Suprapubic skin (tissue), 4 donors: ENCODE data around the gene RBM15. TPM values are rescaled to one million over a fixed set of nuclear protein-coding genes. Genes with fewer than 3 reads are reported as not detected.
A peak's percentile ranks its signal among the peaks of the same experiment; 100 is the strongest.

Experiments used
- DNase-seq, 2 donors: peaks; one replicate each; pipeline ENCODE4 v3.0.0-alpha.2; 2019; ENCODE audit warnings: low spot score in 2 of 2
- H3K27ac ChIP-seq: fragments of 200-600 bp; sonication (generic); one replicate; pipeline ENCODE4 v1.5.1; 2019
- H3K27me3 ChIP-seq: fragments of 200-600 bp; sonication (generic); one replicate; pipeline ENCODE4 v1.5.1; 2019
- H3K36me3 ChIP-seq: fragments of 200-600 bp; sonication (generic); one replicate; pipeline ENCODE4 v1.5.1; 2019
- H3K4me1 ChIP-seq: fragments of 200-600 bp; sonication (generic); one replicate; pipeline ENCODE4 v1.5.1; 2019
- H3K4me3 ChIP-seq: fragments of 200-600 bp; sonication (generic); one replicate; pipeline ENCODE4 v1.5.1; 2019; ENCODE audit warnings: mild to moderate bottlenecking
- H3K9me3 ChIP-seq: fragments of 200-600 bp; sonication (generic); one replicate; pipeline ENCODE4 v1.5.1; 2019
- CTCF ChIP-seq, 2 donors: fragments of 200-600 bp in 1 of 2; fragments of 450-650 bp in 1 of 2; sonication (generic) in 1 of 2; IDR thresholded peaks; one replicate each; pipeline ENCODE4 v1.5.1; 2016 to 2019; ENCODE audit warnings: antibody characterized with exemption in 2 of 2, mild to moderate bottlenecking in 1 of 2, moderate library complexity in 1 of 2
- EP300 ChIP-seq: sonication (generic); formaldehyde crosslinking; IDR thresholded peaks from one replicate; pipeline ENCODE4 v1.6.1; 2017; ENCODE audit warnings: antibody characterized with exemption
- POLR2A ChIP-seq, 2 donors: fragments of 450-650 bp; IDR thresholded peaks; one replicate each; pipeline ENCODE4 v1.6.1; 2017; ENCODE audit warnings: antibody characterized with exemption in 2 of 2, mild to moderate bottlenecking in 2 of 2, moderate library complexity in 2 of 2
- POLR2AphosphoS5 ChIP-seq, 3 donors: sonication (generic); formaldehyde crosslinking; IDR thresholded peaks; one replicate each; pipeline ENCODE4 v1.6.1; 2017; ENCODE audit warnings: antibody characterized with exemption in 3 of 3
- WGBS: methylation state at CpG from one replicate; pipeline ENCODE4 v1.1.5; 2018; 5-methylcytosine and 5-hydroxymethylcytosine counted together
- total RNA-seq, 4 donors: library from RNA; depleted of rRNA; stranded (reverse); fragments of >200 nt; gene quantifications; one replicate each; pipeline ENCODE4 v1.1.0, GENCODE V29; 2016

RBM15 gene
- total RNA-seq, 4 donors from 2014 or later = 27.4 to 51.2 (median 32.7) TPM

GRCh38 chr1:110328700-110329099, 10.5 kb upstream of the RBM15 start:
- Histone ChIP-seq H3K4me1 (no peaks in the 10 kb centered on the region), H3K27me3 (no peaks in the 10 kb centered on the region), H3K9me3 (no peaks in the 10 kb centered on the region), H3K27ac (no peak overlapping the region), H3K36me3 (no peaks in the 10 kb centered on the region), H3K4me3 (no peak overlapping the region)
- TF ChIP-seq CTCF (IDR thresholded peaks at IDR 0.05) (no peak), EP300 (no peak), POLR2AphosphoS5 (IDR thresholded peaks at IDR 0.05) (no peak), POLR2A (IDR thresholded peaks at IDR 0.05) (no peak)
- 91% methylated on average over 3 of the region's 3 CpGs for WGBS
- no peak for DNase-seq

DNA sequence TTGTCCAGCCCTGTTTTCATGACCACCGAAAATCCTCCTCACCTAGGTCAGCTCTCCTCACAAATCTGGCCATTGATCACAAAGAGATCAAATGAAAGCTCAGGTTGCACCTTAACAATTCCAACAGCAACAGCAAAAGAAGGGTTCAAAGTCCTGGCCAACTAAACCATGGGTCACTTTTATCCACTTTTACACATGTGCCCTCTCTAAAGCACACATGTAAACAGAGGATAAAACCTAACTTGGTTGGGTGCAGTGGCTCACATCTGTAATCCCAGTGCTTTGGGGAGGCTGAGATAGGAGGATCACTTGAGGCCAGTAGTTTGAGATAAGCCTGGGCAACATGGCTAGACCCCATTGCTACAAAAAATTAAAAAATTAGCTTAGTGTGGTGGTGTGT, 3.9 kb upstream of the RBM15 start:
- 89% methylated on average over 1 of the region's 1 CpG for WGBS
- Histone ChIP-seq H3K27me3 (no peaks in the 10 kb centered on the region), H3K36me3 (no peaks in the 10 kb centered on the region), H3K27ac (no peak overlapping the region), H3K4me1 (peaks cover 19% of the 10 kb centered on the region), H3K4me3 (no peak overlapping the region), H3K9me3 (no peaks in the 10 kb centered on the region)
- no peak for DNase-seq
- TF ChIP-seq CTCF (IDR thresholded peaks at IDR 0.05) = no peak
- no peak for TF ChIP-seq POLR2AphosphoS5 (IDR thresholded peaks at IDR 0.05)
- TF ChIP-seq EP300 = no peak
- no peak for TF ChIP-seq POLR2A (IDR thresholded peaks at IDR 0.05)

GRCh38 chr1:110336300-110337039, 2.7 kb upstream of the RBM15 start:
- H3K27ac ChIP-seq = no peak overlapping the region
- peaks cover 31% of the 10 kb centered on the region for H3K4me1 ChIP-seq
- H3K27me3 ChIP-seq = no peaks in the 10 kb centered on the region
- TF ChIP-seq EP300 = no peak
- no peak for TF ChIP-seq CTCF (IDR thresholded peaks at IDR 0.05)
- TF ChIP-seq POLR2A (IDR thresholded peaks at IDR 0.05) = no peak
- TF ChIP-seq POLR2AphosphoS5 (IDR thresholded peaks at IDR 0.05) = no peak
- WGBS = 27% methylated on average over 1 of the region's 1 CpG
- no peak overlapping the region for H3K4me3 ChIP-seq
- H3K36me3 ChIP-seq = peaks cover 9% of the 10 kb centered on the region
- no peaks in the 10 kb centered on the region for H3K9me3 ChIP-seq
- DNase-seq = no peak

- Histone ChIP-seq H3K27me3 (no peaks in the 10 kb centered on the region), H3K4me1 (peaks cover 45% of the 10 kb centered on the region), H3K27ac (peak overlapping the region; percentile 99), H3K36me3 (peaks cover 16% of the 10 kb centered on the region), H3K9me3 (no peaks in the 10 kb centered on the region), H3K4me3 (peak overlapping the region; percentile 93)
- DNase-seq = peak in 1 of 2 donors; percentile 71
- TF ChIP-seq POLR2AphosphoS5 (IDR thresholded peaks at IDR 0.05) = no peak
- TF ChIP-seq POLR2A (IDR thresholded peaks at IDR 0.05) = no peak
- no peak for TF ChIP-seq CTCF (IDR thresholded peaks at IDR 0.05)
- TF ChIP-seq EP300 = no peak
- WGBS = 2% methylated on average over 36 of the region's 36 CpGs
Observed at GRCh38 chr1:110337704-110338308, 1.4 kb upstream of the RBM15 start.

- Histone ChIP-seq H3K9me3 (no peaks in the 10 kb centered on the region), H3K27ac (peak overlapping the region; percentile 99), H3K27me3 (no peaks in the 10 kb centered on the region), H3K4me1 (peaks cover 51% of the 10 kb centered on the region), H3K36me3 (peaks cover 16% of the 10 kb centered on the region), H3K4me3 (peak overlapping the region; percentile 93)
- TF ChIP-seq POLR2AphosphoS5 (IDR thresholded peaks at IDR 0.05) (peak in 2 of 3 donors; percentile 51 to 55), EP300 (no peak), POLR2A (IDR thresholded peaks at IDR 0.05) (peak; percentile 33 to 44), CTCF (IDR thresholded peaks at IDR 0.05) (peak; percentile 46 to 47)
- WGBS = under 1% methylated on average over 33 of the region's 57 CpGs
- DNase-seq = peak; percentile 97 to 98
Observed at GRCh38 chr1:110338309-110338885, 780 bp upstream of the RBM15 start.
